H9 (cell line): Measurements from ENCODE around the gene TMEM132C. TPM values are rescaled to one million over a fixed set of nuclear protein-coding genes. Genes with fewer than 3 reads are reported as not detected.

Experiments used
- DNase-seq: peaks from one replicate; pipeline ENCODE4 v3.0.0-alpha.2; 2017
- H2AFZ ChIP-seq: one replicate; pipeline ENCODE4 v1.6.1; 2013; ENCODE audit warnings: mild to moderate bottlenecking, low read length, control low read depth, moderate library complexity
- H2AK5ac ChIP-seq: 2 replicates; pipeline ENCODE4 v1.6.1; 2013; ENCODE audit warnings: low read length, control low read depth, mixed read lengths; ENCODE audit not compliant: insufficient read length
- H2BK120ac ChIP-seq: one replicate; pipeline ENCODE4 v1.6.1; 2013; ENCODE audit warnings: low read depth, mild to moderate bottlenecking, low read length, control low read depth, inconsistent platforms; ENCODE audit not compliant: poor library complexity, severe bottlenecking
- H2BK12ac ChIP-seq: 2 replicates; pipeline ENCODE4 v1.6.1; 2013; ENCODE audit warnings: low read length, control low read depth, mixed read lengths, low read depth; ENCODE audit not compliant: insufficient read length
- H2BK15ac ChIP-seq: 2 replicates; pipeline ENCODE4 v1.6.1; 2013; ENCODE audit warnings: low read depth, low read length, control low read depth
- H2BK20ac ChIP-seq: one replicate; pipeline ENCODE4 v1.6.1; 2013; ENCODE audit warnings: low read depth, mild to moderate bottlenecking, low read length, control low read depth, inconsistent platforms; ENCODE audit not compliant: poor library complexity, severe bottlenecking
- H2BK5ac ChIP-seq: 2 replicates; pipeline ENCODE4 v1.6.1; 2013; ENCODE audit warnings: low read length, control low read depth, mixed read lengths; ENCODE audit not compliant: insufficient read length
- H3K14ac ChIP-seq: 2 replicates; pipeline ENCODE4 v1.6.1; 2013; ENCODE audit warnings: low read length, control low read depth; ENCODE audit not compliant: insufficient read depth
- H3K18ac ChIP-seq: 2 replicates; pipeline ENCODE4 v1.6.1; 2013; ENCODE audit warnings: low read depth, mild to moderate bottlenecking, mixed read lengths, low read length, control low read depth; ENCODE audit not compliant: insufficient read length
- H3K23ac ChIP-seq: 2 replicates; pipeline ENCODE4 v1.6.1; 2013; ENCODE audit warnings: low read length, control low read depth, mixed read lengths, low read depth; ENCODE audit not compliant: insufficient read length
- H3K23me2 ChIP-seq: 2 replicates; pipeline ENCODE4 v1.6.1; 2013; ENCODE audit warnings: low read depth, mild to moderate bottlenecking, mixed read lengths, low read length, control low read depth; ENCODE audit not compliant: insufficient read length, poor library complexity, severe bottlenecking
- H3K27ac ChIP-seq: 2 replicates; pipeline ENCODE4 v1.5.1; 2013; ENCODE audit warnings: low read length, control low read depth, mixed read lengths, low read depth; ENCODE audit not compliant: insufficient read length
- H3K27me3 ChIP-seq: 2 replicates; pipeline ENCODE4 v1.6.1; 2013; ENCODE audit warnings: low read length, control low read depth, inconsistent platforms; ENCODE audit not compliant: insufficient read depth
- H3K4ac ChIP-seq: 2 replicates; pipeline ENCODE4 v1.6.1; 2013; ENCODE audit warnings: low read depth, mild to moderate bottlenecking, control low read depth, inconsistent platforms, low read length, moderate library complexity
- H3K4me1 ChIP-seq: 2 replicates; pipeline ENCODE4 v1.6.1; 2013; ENCODE audit warnings: low read length, control low read depth, inconsistent platforms; ENCODE audit not compliant: insufficient read depth
- H3K4me2 ChIP-seq: 2 replicates; pipeline ENCODE4 v1.6.1; 2013; ENCODE audit warnings: low read length, control low read depth, mixed read lengths; ENCODE audit not compliant: insufficient read length, insufficient read depth
- H3K56ac ChIP-seq: 2 replicates; pipeline ENCODE4 v1.6.1; 2013; ENCODE audit warnings: low read depth, mild to moderate bottlenecking, mixed read lengths, low read length, control low read depth; ENCODE audit not compliant: insufficient read length
- H3K79me1 ChIP-seq: 2 replicates; pipeline ENCODE4 v1.6.1; 2013; ENCODE audit warnings: low read depth, mild to moderate bottlenecking, moderate library complexity, low read length, control low read depth, inconsistent platforms; ENCODE audit not compliant: insufficient read depth, poor library complexity, severe bottlenecking
- H3K79me2 ChIP-seq: 2 replicates; pipeline ENCODE4 v1.6.1; 2013; ENCODE audit warnings: low read length, control low read depth, inconsistent platforms; ENCODE audit not compliant: insufficient read depth
- H3K9ac ChIP-seq: 2 replicates; pipeline ENCODE4 v1.6.1; 2013; ENCODE audit warnings: low read length, control low read depth, mixed read lengths; ENCODE audit not compliant: insufficient read length; ENCODE audit errors: extremely low read depth
- H3K9me3 ChIP-seq: one replicate; pipeline ENCODE4 v1.6.1; 2013; ENCODE audit warnings: low read depth, low read length, inconsistent platforms; ENCODE audit not compliant: control insufficient read depth
- H3T11ph ChIP-seq: one replicate; pipeline ENCODE4 v1.6.1; 2013; ENCODE audit warnings: mild to moderate bottlenecking, low read length, control low read depth, inconsistent platforms
- H4K20me1 ChIP-seq: one replicate; pipeline ENCODE4 v1.6.1; 2013; ENCODE audit not compliant: control insufficient read depth, insufficient read length, insufficient read depth
- H4K5ac ChIP-seq: 2 replicates; pipeline ENCODE4 v1.6.1; 2013; ENCODE audit warnings: low read depth, mild to moderate bottlenecking, mixed read lengths, low read length, control low read depth; ENCODE audit not compliant: insufficient read length
- H4K8ac ChIP-seq: replicated peaks from 2 replicates; pipeline ENCODE4 v1.6.1; 2013; ENCODE audit warnings: low read length, control low read depth, mixed read lengths, low read depth; ENCODE audit not compliant: insufficient read length
- H4K91ac ChIP-seq: 2 replicates; pipeline ENCODE4 v1.6.1; 2013; ENCODE audit warnings: low read depth, mild to moderate bottlenecking, moderate library complexity, mixed read lengths, low read length, control low read depth; ENCODE audit not compliant: insufficient read length
- H3K27ac Mint-ChIP-seq, 3 experiments: 2 replicates in 2 of 3; 3 replicates in 1 of 3; pipeline ENCODE4 v1.8.0; 2020 to 2021; ENCODE audit warnings: mixed read lengths in 3 of 3, mild to moderate bottlenecking in 1 of 3, moderate library complexity in 1 of 3
- H3K27me3 Mint-ChIP-seq: 2 replicates; pipeline ENCODE4 v1.8.0; 2021; ENCODE audit warnings: low read depth, mild to moderate bottlenecking, moderate library complexity, mixed read lengths
- H3K36me3 Mint-ChIP-seq, 3 experiments: 2 replicates in 2 of 3; 3 replicates in 1 of 3; pipeline ENCODE4 v1.8.0; 2020 to 2021; ENCODE audit warnings: low read depth in 3 of 3, mixed read lengths in 3 of 3; ENCODE audit not compliant: insufficient read depth in 1 of 3
- H3K4me1 Mint-ChIP-seq, 2 experiments: 2 replicates each; pipeline ENCODE4 v1.8.0; 2020; ENCODE audit warnings: mixed read lengths in 2 of 2
- H3K4me3 Mint-ChIP-seq, 2 experiments: 2 replicates in 1 of 2; 3 replicates in 1 of 2; pipeline ENCODE4 v1.8.0; 2020 to 2021; ENCODE audit warnings: mild to moderate bottlenecking in 2 of 2, mixed read lengths in 2 of 2, moderate library complexity in 1 of 2
- H3K9me3 Mint-ChIP-seq, 2 experiments: 2 replicates in 1 of 2; 3 replicates in 1 of 2; pipeline ENCODE4 v1.8.0; 2020; ENCODE audit warnings: mild to moderate bottlenecking in 2 of 2, mixed read lengths in 2 of 2, moderate library complexity in 1 of 2
- CTCF ChIP-seq: fragments of 200-600 bp; sonication (generic); conservative IDR thresholded peaks from 3 replicates; pipeline ENCODE4 v1.8.0; 2021; ENCODE audit warnings: antibody characterized with exemption, mild to moderate bottlenecking
- WGBS: extraction: QIAGEN DNeasy Blood & Tissue Kit; methylation state at CpG from one replicate; pipeline ENCODE4 v1.1.7; 2013; ENCODE audit warnings: missing lambda C conversion rate, low lambda C conversion rate, mixed read lengths; ENCODE audit not compliant: insufficient read length; ENCODE audit errors: extremely low coverage; 5-methylcytosine and 5-hydroxymethylcytosine counted together
- total RNA-seq: library from RNA; stranded (reverse); gene quantifications from 2 replicates; pipeline ENCODE4 v1.2.1, GENCODE V29; 2021

TMEM132C gene
- total RNA-seq, 1 experiment from 2014 or later, result 0.22 TPM

- WGBS, result no CpG with 5 or more reads among the region's 9 CpGs
- no peak overlapping the region for H2BK120ac ChIP-seq
- H3K4me1 ChIP-seq, result 0 out of 2 replicates have a peak, but pooled peaks cover 2% of the 10 kb centered on the region
Observed at GRCh38 chr12:128711486-128711885, 444.5 kb downstream of the TMEM132C start.

More at GRCh38 chr12:128711486-128711885, 444.5 kb downstream of the TMEM132C start:
- Histone ChIP-seq H4K8ac (no peak overlapping the region), H2BK5ac (no peak overlapping the region), H4K91ac (no peak overlapping the region), H3K27ac (no peak overlapping the region), H2AFZ (no peak overlapping the region), H3T11ph (no peak overlapping the region), H3K4ac (no peak overlapping the region), H3K4me2 (no peak overlapping the region), H3K27me3 (no peaks in the 10 kb centered on the region; the same call in 1 of the 2 replicates), H3K23me2 (no peaks in the 10 kb centered on the region), H2AK5ac (no peak overlapping the region), H3K14ac (no peak overlapping the region), H3K9me3 (no peaks in the 10 kb centered on the region), H3K18ac (no peak overlapping the region), H3K23ac (no peak overlapping the region), H3K9ac (no peak overlapping the region), H4K5ac (no peak overlapping the region), H2BK20ac (no peak overlapping the region), H3K79me2 (no peaks in the 10 kb centered on the region), H4K20me1 (no peaks in the 10 kb centered on the region), H3K79me1 (no peaks in the 10 kb centered on the region), H2BK15ac (no peak overlapping the region), H2BK12ac (no peak overlapping the region), H3K56ac (no peak overlapping the region)
- H3K36me3 Mint-ChIP-seq, result peaks cover 0 to 2% (median 0%) of the 10 kb centered on the region in 3 experiments; a peak in 1 of 7 replicates
- no peaks in the 10 kb centered on the region; a peak in 1 of 5 replicates for H3K9me3 Mint-ChIP-seq
- peaks cover 14 to 20% of the 10 kb centered on the region in 2 experiments for H3K4me1 Mint-ChIP-seq
- no peak for DNase-seq
- no peak overlapping the region for H3K4me3 Mint-ChIP-seq
- TF ChIP-seq CTCF, result no peak
- peaks cover 8% of the 10 kb centered on the region for H3K27me3 Mint-ChIP-seq
- H3K27ac Mint-ChIP-seq, result no peak overlapping the region
